HCT116 (cell line): ENCODE measurements around the gene EPGN. TPM values are rescaled to one million over a fixed set of nuclear protein-coding genes. Genes with fewer than 3 reads are reported as not detected.

Experiments used
- ATAC-seq: fragments of 200-7000 bp; cut with Tn5 transposase; 2 replicates; pipeline ENCODE4 v1.9.1; 2020; ENCODE audit warnings: mild to moderate bottlenecking, moderate library complexity
- BruUV-seq: library from RNA; stranded (reverse); fragments of 400-500 nt; replicated peaks from 2 replicates; lab custom pipeline; 2021; lab: Mats Ljungman, UMichigan
- CTCF ChIA-PET: fragments of 300-600 bp; sonication (Branson Sonifier 250); formaldehyde crosslinking; loops from one replicate; lab custom pipeline; 2021; ENCODE audit warnings: antibody characterized with exemption; lab: Charles Lee
- POLR2A ChIA-PET: fragments of 300-600, 350-600 bp; sonication (Branson Sonifier 250); formaldehyde crosslinking; loops from one replicate; lab custom pipeline; 2021; ENCODE audit warnings: antibody characterized with exemption; lab: Charles Lee
- RAD21 ChIA-PET, 2 experiments: fragments of 300-600 bp; sonication (Branson Sonifier 250); formaldehyde crosslinking; loops; one replicate each; lab custom pipeline; 2023; ENCODE audit warnings: low total read pairs in 2 of 2; ENCODE audit not compliant: uncharacterized antibody in 2 of 2, unreplicated experiment in 2 of 2, low non-redundant PET in 1 of 2; lab: Charles Lee
- DNase-seq: peaks from one replicate; pipeline ENCODE4 v3.0.0-alpha.2; 2010; ENCODE audit warnings: low read depth, low spot score
- H2AFZ ChIP-seq: fragments of 200-600 bp; shearing (Covaris generic), sonication (generic); 2 replicates; pipeline ENCODE4 v1.6.1; 2017; ENCODE audit warnings: low read depth, mixed run types, mixed read lengths, antibody characterized with exemption, low read length; ENCODE audit not compliant: poor library complexity, severe bottlenecking
- H3K27ac ChIP-seq: 2 replicates; pipeline ENCODE4 v1.5.1; 2012; ENCODE audit warnings: low read depth, low read length
- H3K27me3 ChIP-seq: fragments of 200-600 bp; sonication (generic); 2 replicates; pipeline ENCODE4 v1.6.1; 2016; ENCODE audit warnings: mixed run types, low read length, mixed read lengths; ENCODE audit not compliant: insufficient read depth
- H3K36me3 ChIP-seq, 2 experiments: fragments of 200-500 bp in 1 of 2; fragments of 200-600 bp in 1 of 2; sonication (Bioruptor generic) in 1 of 2; sonication (generic) in 1 of 2; 2 replicates each; pipeline versions ENCODE4 v1.5.1 to v1.6.1; 2014 to 2016; ENCODE audit warnings: low read length in 2 of 2, inconsistent platforms in 1 of 2, mixed read lengths in 1 of 2, mixed run types in 1 of 2; ENCODE audit not compliant: insufficient read depth in 2 of 2, control insufficient read depth in 1 of 2
- H3K4me1 ChIP-seq, 2 experiments: fragments of 200-600 bp in 1 of 2; sonication (generic) in 1 of 2; 2 replicates each; pipeline versions ENCODE4 v1.5.1 to v1.6.1; 2012 to 2017; ENCODE audit warnings: low read length in 2 of 2, inconsistent platforms in 1 of 2, mild to moderate bottlenecking in 1 of 2, mixed read lengths in 1 of 2, mixed run types in 1 of 2, moderate library complexity in 1 of 2; ENCODE audit not compliant: insufficient read depth in 2 of 2, control insufficient read depth in 1 of 2
- H3K4me2 ChIP-seq: fragments of 200-600 bp; sonication (generic); 2 replicates; pipeline ENCODE4 v1.6.1; 2017; ENCODE audit warnings: mixed run types, low read length, mixed read lengths
- H3K4me3 ChIP-seq, 2 experiments: fragments of 200-600 bp in 1 of 2; sonication (generic) in 1 of 2; replicated peaks in 1 of 2; 2 replicates each; pipeline ENCODE4 v1.5.1; 2011 to 2016; ENCODE audit warnings: low read length in 2 of 2, control low read depth in 1 of 2, low read depth in 1 of 2, mild to moderate bottlenecking in 1 of 2, mixed read lengths in 1 of 2, mixed run types in 1 of 2
- H3K79me2 ChIP-seq: fragments of 200-600 bp; sonication (generic); 2 replicates; pipeline ENCODE4 v1.6.1; 2017; ENCODE audit warnings: mild to moderate bottlenecking, mixed run types, low read length, moderate library complexity, mixed read lengths; ENCODE audit not compliant: insufficient read depth
- H3K9ac ChIP-seq: fragments of 200-600 bp; sonication (generic); 2 replicates; pipeline ENCODE4 v1.6.1; 2016; ENCODE audit warnings: low read length, mixed read lengths
- H3K9me2 ChIP-seq: fragments of 200-600 bp; sonication (generic), shearing (Covaris generic); 2 replicates; pipeline ENCODE4 v1.6.1; 2017; ENCODE audit warnings: mixed run types, mild to moderate bottlenecking, moderate library complexity; ENCODE audit not compliant: insufficient read depth
- H3K9me3 ChIP-seq, 2 experiments: fragments of 200-500 bp in 1 of 2; fragments of 200-600 bp in 1 of 2; sonication (Bioruptor generic) in 1 of 2; sonication (generic) in 1 of 2; 2 replicates each; pipeline ENCODE4 v1.6.1; 2014 to 2017; ENCODE audit warnings: low read length in 2 of 2, mixed read lengths in 2 of 2, inconsistent platforms in 1 of 2, low read depth in 1 of 2, mild to moderate bottlenecking in 1 of 2, mixed run types in 1 of 2, moderate library complexity in 1 of 2; ENCODE audit not compliant: control insufficient read depth in 1 of 2, insufficient read depth in 1 of 2
- H4K20me1 ChIP-seq: fragments of 200-600 bp; sonication (generic), shearing (Covaris generic); 2 replicates; pipeline ENCODE4 v1.6.1; 2017; ENCODE audit warnings: mixed run types, mild to moderate bottlenecking, moderate library complexity; ENCODE audit not compliant: insufficient read depth
- CEBPB ChIP-seq: IDR thresholded peaks from 2 replicates; pipeline ENCODE4 v1.6.1; 2012; ENCODE audit warnings: low read depth
- EGR1 ChIP-seq: IDR thresholded peaks from 2 replicates; pipeline ENCODE4 v1.6.1; 2012; ENCODE audit warnings: low read depth
- ELF1 ChIP-seq: IDR thresholded peaks from 2 replicates; pipeline ENCODE4 v1.6.1; 2012; ENCODE audit warnings: low read depth, borderline replicate concordance
- EZH2 ChIP-seq: fragments of 200-600 bp; sonication (generic); IDR thresholded peaks from 2 replicates; pipeline ENCODE4 v1.6.1; 2017; ENCODE audit warnings: antibody characterized with exemption, mixed run types
- EZH2phosphoT487 ChIP-seq: fragments of 200-600 bp; IDR thresholded peaks from 2 replicates; pipeline ENCODE4 v1.6.1; 2018; ENCODE audit warnings: antibody characterized with exemption, borderline replicate concordance
- JUND ChIP-seq: IDR thresholded peaks from 2 replicates; pipeline ENCODE4 v1.6.1; 2012
- POLR2AphosphoS5 ChIP-seq: IDR thresholded peaks from 2 replicates; pipeline ENCODE4 v1.6.1; 2011; ENCODE audit warnings: mild to moderate bottlenecking, low read depth, low read length, moderate library complexity
- RAD21 ChIP-seq: IDR thresholded peaks from 2 replicates; pipeline ENCODE4 v1.6.1; 2012; ENCODE audit warnings: low read depth, mild to moderate bottlenecking
- SIN3A ChIP-seq: IDR thresholded peaks from 2 replicates; pipeline ENCODE4 v1.6.1; 2012; ENCODE audit warnings: low read depth
- SRF ChIP-seq: IDR thresholded peaks from 2 replicates; pipeline ENCODE4 v1.6.1; 2012; ENCODE audit warnings: low read depth
- intact Hi-C: fragments of 100-400 bp; cut with micrococcal nuclease; formaldehyde crosslinking; loops from 2 replicates; pipeline ENCODE4 v1.10.0; 2022
- total RNA-seq: library from RNA; stranded (reverse); gene quantifications from one replicate; pipeline ENCODE4 v1.2.1, GENCODE V29; 2021; ENCODE audit not compliant: unreplicated experiment
- TF ChIP-seq, protein P1 (sequence below): IDR thresholded peaks from 2 replicates; pipeline ENCODE4 v1.6.1; 2011; ENCODE audit warnings: mild to moderate bottlenecking, low read length, moderate library complexity; ENCODE audit not compliant: insufficient replicate concordance; ENCODE audit errors: extremely low read depth
- TF ChIP-seq, protein P2 (sequence below): IDR thresholded peaks from 2 replicates; pipeline ENCODE4 v1.6.1; 2012

The EPGN gene
- total RNA-seq, 1 experiment from 2014 or later: 1.5 TPM

DNA sequence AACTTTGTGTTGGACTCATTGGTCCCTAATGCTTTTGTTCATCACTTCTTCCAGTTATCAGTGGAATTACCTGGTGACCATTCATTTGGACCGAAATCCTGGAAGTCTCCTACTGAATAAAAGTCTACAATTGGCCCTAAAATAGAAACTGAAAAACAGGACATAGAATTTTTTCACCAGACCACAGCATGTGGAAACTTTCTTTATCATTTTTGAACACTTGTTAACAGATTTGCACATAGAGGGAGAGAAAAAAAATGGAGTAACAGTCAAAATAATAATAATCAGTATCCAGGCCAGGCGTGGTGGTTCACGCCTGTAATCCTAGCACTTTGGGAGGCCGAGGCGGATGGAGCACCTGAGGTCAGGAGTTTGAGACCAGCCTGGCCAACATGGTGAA lies 7.1 kb downstream of the EPGN start:
- Histone ChIP-seq H3K27me3 (no peaks in the 10 kb centered on the region), H3K9me2 (no peaks in the 10 kb centered on the region), H4K20me1 (no peaks in the 10 kb centered on the region), H3K36me3 (no peaks in the 10 kb centered on the region; a peak in 1 of 4 replicates), H3K4me3 (no peak overlapping the region), H3K9me3 (no peaks in the 10 kb centered on the region), H3K4me2 (no peak overlapping the region), H3K79me2 (no peaks in the 10 kb centered on the region), H3K9ac (no peak overlapping the region), H2AFZ (no peak overlapping the region), H3K27ac (no peak overlapping the region), H3K4me1 (peaks cover 10 to 20% of the 10 kb centered on the region in 2 experiments)
- no peak for DNase-seq
- RAD21 ChIA-PET: no interaction called here
- ATAC-seq: no peak
- TF ChIP-seq CEBPB: no peak
- no peak for TF ChIP-seq SRF
- no peak for TF ChIP-seq JUND
- no peak for TF ChIP-seq EZH2phosphoT487
- TF ChIP-seq SIN3A: no peak
- no peak for TF ChIP-seq EZH2
- TF ChIP-seq ELF1: no peak
- TF ChIP-seq, protein P1, sequence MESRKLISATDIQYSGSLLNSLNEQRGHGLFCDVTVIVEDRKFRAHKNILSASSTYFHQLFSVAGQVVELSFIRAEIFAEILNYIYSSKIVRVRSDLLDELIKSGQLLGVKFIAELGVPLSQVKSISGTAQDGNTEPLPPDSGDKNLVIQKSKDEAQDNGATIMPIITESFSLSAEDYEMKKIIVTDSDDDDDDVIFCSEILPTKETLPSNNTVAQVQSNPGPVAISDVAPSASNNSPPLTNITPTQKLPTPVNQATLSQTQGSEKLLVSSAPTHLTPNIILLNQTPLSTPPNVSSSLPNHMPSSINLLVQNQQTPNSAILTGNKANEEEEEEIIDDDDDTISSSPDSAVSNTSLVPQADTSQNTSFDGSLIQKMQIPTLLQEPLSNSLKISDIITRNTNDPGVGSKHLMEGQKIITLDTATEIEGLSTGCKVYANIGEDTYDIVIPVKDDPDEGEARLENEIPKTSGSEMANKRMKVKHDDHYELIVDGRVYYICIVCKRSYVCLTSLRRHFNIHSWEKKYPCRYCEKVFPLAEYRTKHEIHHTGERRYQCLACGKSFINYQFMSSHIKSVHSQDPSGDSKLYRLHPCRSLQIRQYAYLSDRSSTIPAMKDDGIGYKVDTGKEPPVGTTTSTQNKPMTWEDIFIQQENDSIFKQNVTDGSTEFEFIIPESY: no peak
- TF ChIP-seq, protein P2, sequence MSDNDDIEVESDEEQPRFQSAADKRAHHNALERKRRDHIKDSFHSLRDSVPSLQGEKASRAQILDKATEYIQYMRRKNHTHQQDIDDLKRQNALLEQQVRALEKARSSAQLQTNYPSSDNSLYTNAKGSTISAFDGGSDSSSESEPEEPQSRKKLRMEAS: no peak
- TF ChIP-seq POLR2AphosphoS5: no peak
- TF ChIP-seq EGR1: no peak
- TF ChIP-seq RAD21: no peak
- BruUV-seq: no TSS peak
- intact Hi-C loops: loop anchor here (10.0 kb wide), 1 partner anchor 281 kb away; the partner anchor contains the start of gene CXCL3
- CTCF ChIA-PET: interaction anchor here (1.0 kb wide), 1 partner anchor 126 kb away, joined by 3 read pairs; no protein-coding TSS in a partner anchor
- POLR2A ChIA-PET: no interaction called here
